Measurements from ENCODE around the gene PRSS38.

Gene PRSS38

GRCh38 chr1:227793948-227794816 is 21.3 kb upstream of the PRSS38 start:
- no peak for DNase-seq

- DNase-seq: no peak
These were observed 20.7 kb upstream of the PRSS38 start for GRCh38 chr1:227794817-227795192.

- no peak for DNase-seq
These were observed 19.7 kb upstream of the PRSS38 start for GRCh38 chr1:227795732-227796131.

GRCh38 chr1:227796359-227796915 is 19.0 kb upstream of the PRSS38 start:
- no peak for DNase-seq

- DNase-seq: no peak
These were observed 18.3 kb upstream of the PRSS38 start for GRCh38 chr1:227797144-227797543.

- DNase-seq: no peak
These were observed 17.9 kb upstream of the PRSS38 start for GRCh38 chr1:227797625-227798024.

GRCh38 chr1:227798078-227798802 is 17.2 kb upstream of the PRSS38 start:
- DNase-seq: no peak

- DNase-seq: no peak
These were observed 15.7 kb upstream of the PRSS38 start for GRCh38 chr1:227799756-227800155.

GRCh38 chr1:227803933-227804332 is 11.5 kb upstream of the PRSS38 start:
- no peak for DNase-seq

GRCh38 chr1:227805606-227806197 is 9.8 kb upstream of the PRSS38 start:
- DNase-seq: no peak

GRCh38 chr1:227808566-227808965 is 6.9 kb upstream of the PRSS38 start:
- no peak for DNase-seq

GRCh38 chr1:227809026-227809425 is 6.4 kb upstream of the PRSS38 start:
- DNase-seq: no peak

- no peak for DNase-seq
These were observed 1.5 kb upstream of the PRSS38 start for GRCh38 chr1:227813962-227814361.

GRCh38 chr1:227816750-227817446 is 1.4 kb downstream of the PRSS38 start:
- DNase-seq: no peak

GRCh38 chr1:227823537-227823936 is 8.1 kb downstream of the PRSS38 start:
- no peak for DNase-seq

GRCh38 chr1:227824204-227824603 is 8.7 kb downstream of the PRSS38 start:
- DNase-seq: no peak

GRCh38 chr1:227828786-227829185 is 13.3 kb downstream of the PRSS38 start:
- no peak for DNase-seq

- no peak for DNase-seq
These were observed 22.7 kb downstream of the PRSS38 start for GRCh38 chr1:227838181-227838580.

GRCh38 chr1:227841096-227841495 is 25.6 kb downstream of the PRSS38 start:
- DNase-seq: no peak

- DNase-seq: no peak
These were observed 29.1 kb downstream of the PRSS38 start for GRCh38 chr1:227844320-227845146.

- DNase-seq: no peak
These were observed 29.6 kb downstream of the PRSS38 start for GRCh38 chr1:227845147-227845458.

- DNase-seq: no peak
These were observed 30.0 kb downstream of the PRSS38 start for GRCh38 chr1:227845519-227845918.

Measured in hippocampal formation (tissue), 2 donors.